SU-DHL-6 (cell line): ENCODE results near the gene RUFY3.

Experiments used
- H2AFZ ChIP-seq: fragments of 200-600 bp; sonication (generic); 2 replicates; pipeline ENCODE4 v1.6.1; 2014; ENCODE audit warnings: low read depth, mild to moderate bottlenecking, moderate library complexity, mixed read lengths, antibody characterized with exemption, low read length; ENCODE audit not compliant: severe bottlenecking
- H3F3A ChIP-seq: fragments of 200-600 bp; shearing (Covaris generic); 2 replicates; pipeline ENCODE4 v1.6.0; 2016; ENCODE audit warnings: antibody characterized with exemption, mild to moderate bottlenecking; ENCODE audit not compliant: insufficient read depth
- H3K27ac ChIP-seq: fragments of 200-600 bp; sonication (generic); 2 replicates; pipeline ENCODE4 v1.5.1; 2016; ENCODE audit warnings: low read depth, mild to moderate bottlenecking, low read length, moderate library complexity, mixed read lengths
- H3K27me3 ChIP-seq: fragments of 200-600 bp; sonication (generic), shearing (Covaris generic); 2 replicates; pipeline ENCODE4 v1.6.0; 2014; ENCODE audit warnings: mild to moderate bottlenecking, low read length
- H3K36me3 ChIP-seq: fragments of 200-600 bp; sonication (generic); 2 replicates; pipeline ENCODE4 v1.6.1; 2014; ENCODE audit warnings: mild to moderate bottlenecking, low read length, mixed read lengths
- H3K4me2 ChIP-seq: fragments of 300-600, 200-600 bp; shearing (Covaris generic), sonication (generic); 2 replicates; pipeline ENCODE4 v1.6.0; 2014; ENCODE audit warnings: low read length, low read depth, mild to moderate bottlenecking; ENCODE audit not compliant: poor library complexity, severe bottlenecking
- H3K4me3 ChIP-seq: fragments of 200-600 bp; sonication (generic); 2 replicates; pipeline ENCODE4 v1.5.1; 2014; ENCODE audit warnings: antibody characterized with exemption, low read length, mild to moderate bottlenecking, mixed read lengths; ENCODE audit not compliant: insufficient read depth, poor library complexity, severe bottlenecking
- H3K79me2 ChIP-seq: fragments of 200-600 bp; sonication (generic); 2 replicates; pipeline ENCODE4 v1.6.1; 2014; ENCODE audit warnings: mild to moderate bottlenecking, low read length, moderate library complexity; ENCODE audit not compliant: insufficient read depth
- H3K9ac ChIP-seq: fragments of 200-600 bp; sonication (generic); 2 replicates; pipeline ENCODE4 v1.7.0; 2014; ENCODE audit warnings: mild to moderate bottlenecking, low read length
- H3K9me2 ChIP-seq: fragments of 200-600 bp; sonication (generic); replicated peaks from 2 replicates; pipeline ENCODE4 v1.6.1; 2014; ENCODE audit warnings: low read length; ENCODE audit not compliant: insufficient read depth
- H3K9me3 ChIP-seq: fragments of 200-600 bp; sonication (generic); 2 replicates; pipeline ENCODE4 v1.6.1; 2014; ENCODE audit warnings: low read length, mixed read lengths; ENCODE audit not compliant: insufficient read depth
- H4K20me1 ChIP-seq: fragments of 200-600 bp; sonication (generic); 2 replicates; pipeline ENCODE4 v1.6.1; 2014; ENCODE audit warnings: low read depth, mild to moderate bottlenecking, antibody characterized with exemption, low read length, moderate library complexity, mixed read lengths
- EZH2phosphoT487 ChIP-seq: fragments of 200-600 bp; sonication (generic), shearing (Covaris generic); conservative IDR thresholded peaks from 2 replicates; pipeline ENCODE4 v1.6.1; 2018; ENCODE audit warnings: mild to moderate bottlenecking, antibody characterized with exemption, low read length, moderate library complexity, mixed read lengths
- TF ChIP-seq, protein P1 (sequence below): fragments of 200-600 bp; sonication (generic); IDR thresholded peaks from one replicate; pipeline ENCODE4 v1.5.1; 2017; ENCODE audit warnings: antibody characterized with exemption, mild to moderate bottlenecking, low read length, moderate library complexity; ENCODE audit not compliant: insufficient read depth, poor library complexity, severe bottlenecking

Gene RUFY3

DNA sequence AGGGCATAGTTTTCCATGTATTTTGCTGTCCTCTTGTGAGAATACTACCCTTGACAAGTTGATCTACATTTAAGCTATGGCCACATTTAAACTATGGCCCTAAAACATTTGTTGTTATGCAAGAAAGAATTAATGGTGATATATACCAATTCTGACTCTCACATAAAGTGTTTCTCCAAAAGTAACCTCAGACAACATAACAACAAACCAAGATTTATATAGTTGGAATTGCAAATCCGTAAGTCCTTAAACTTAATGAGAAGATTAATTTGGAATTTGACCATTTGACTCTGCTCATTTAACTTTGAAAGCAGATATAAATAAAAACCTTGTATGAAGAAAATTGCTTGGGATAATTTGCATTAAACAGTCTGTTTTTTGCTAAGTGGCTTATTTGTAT, 38.9 kb downstream of the RUFY3 start:
- Histone ChIP-seq H3F3A (no peaks in the 10 kb centered on the region), H3K4me2 (no peak overlapping the region), H3K27me3 (no peaks in the 10 kb centered on the region), H3K36me3 (no peaks in the 10 kb centered on the region), H4K20me1 (no peaks in the 10 kb centered on the region), H3K9me3 (no peaks in the 10 kb centered on the region), H3K27ac (no peak overlapping the region), H2AFZ (no peak overlapping the region), H3K4me3 (no peak overlapping the region), H3K9ac (no peak overlapping the region), H3K9me2 (no peaks in the 10 kb centered on the region), H3K79me2 (no peaks in the 10 kb centered on the region)
- TF ChIP-seq, protein P1, sequence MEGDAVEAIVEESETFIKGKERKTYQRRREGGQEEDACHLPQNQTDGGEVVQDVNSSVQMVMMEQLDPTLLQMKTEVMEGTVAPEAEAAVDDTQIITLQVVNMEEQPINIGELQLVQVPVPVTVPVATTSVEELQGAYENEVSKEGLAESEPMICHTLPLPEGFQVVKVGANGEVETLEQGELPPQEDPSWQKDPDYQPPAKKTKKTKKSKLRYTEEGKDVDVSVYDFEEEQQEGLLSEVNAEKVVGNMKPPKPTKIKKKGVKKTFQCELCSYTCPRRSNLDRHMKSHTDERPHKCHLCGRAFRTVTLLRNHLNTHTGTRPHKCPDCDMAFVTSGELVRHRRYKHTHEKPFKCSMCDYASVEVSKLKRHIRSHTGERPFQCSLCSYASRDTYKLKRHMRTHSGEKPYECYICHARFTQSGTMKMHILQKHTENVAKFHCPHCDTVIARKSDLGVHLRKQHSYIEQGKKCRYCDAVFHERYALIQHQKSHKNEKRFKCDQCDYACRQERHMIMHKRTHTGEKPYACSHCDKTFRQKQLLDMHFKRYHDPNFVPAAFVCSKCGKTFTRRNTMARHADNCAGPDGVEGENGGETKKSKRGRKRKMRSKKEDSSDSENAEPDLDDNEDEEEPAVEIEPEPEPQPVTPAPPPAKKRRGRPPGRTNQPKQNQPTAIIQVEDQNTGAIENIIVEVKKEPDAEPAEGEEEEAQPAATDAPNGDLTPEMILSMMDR, result no peak
- no peak for TF ChIP-seq EZH2phosphoT487

DNA sequence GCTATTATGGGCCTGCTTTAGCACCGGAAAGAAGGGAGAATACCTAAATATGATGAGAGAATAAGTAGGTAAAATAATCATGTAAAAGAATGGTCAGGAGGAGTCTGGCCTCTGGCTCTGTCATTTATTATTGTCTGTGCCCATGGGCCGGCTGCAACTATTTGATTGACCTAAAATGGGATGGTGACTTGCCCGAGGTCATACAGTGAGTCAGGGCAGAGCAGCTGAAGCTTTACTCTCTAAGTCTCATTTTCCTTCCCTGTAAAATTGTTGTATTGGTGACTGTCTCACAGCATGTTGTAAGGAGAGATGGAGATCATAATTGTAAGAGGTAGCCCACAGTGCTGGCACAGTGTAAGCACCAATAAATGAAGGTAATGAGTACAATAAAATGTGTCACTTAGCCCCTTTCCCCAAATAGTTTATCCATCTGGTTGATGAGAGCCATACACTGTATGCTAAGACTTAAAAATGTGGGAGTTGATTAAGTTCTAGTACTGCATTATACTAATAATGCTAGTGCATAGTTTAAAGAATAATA, 39.6 kb downstream of the RUFY3 start:
- Histone ChIP-seq H3K79me2 (no peaks in the 10 kb centered on the region), H3K9ac (no peak overlapping the region), H4K20me1 (no peaks in the 10 kb centered on the region), H3K4me2 (no peak overlapping the region), H2AFZ (no peak overlapping the region), H3K4me3 (no peak overlapping the region), H3K27me3 (no peaks in the 10 kb centered on the region), H3K27ac (no peak overlapping the region), H3K36me3 (no peaks in the 10 kb centered on the region), H3K9me3 (no peaks in the 10 kb centered on the region), H3K9me2 (no peaks in the 10 kb centered on the region), H3F3A (no peaks in the 10 kb centered on the region)
- TF ChIP-seq EZH2phosphoT487, result no peak
- TF ChIP-seq, protein P1, result no peak

DNA sequence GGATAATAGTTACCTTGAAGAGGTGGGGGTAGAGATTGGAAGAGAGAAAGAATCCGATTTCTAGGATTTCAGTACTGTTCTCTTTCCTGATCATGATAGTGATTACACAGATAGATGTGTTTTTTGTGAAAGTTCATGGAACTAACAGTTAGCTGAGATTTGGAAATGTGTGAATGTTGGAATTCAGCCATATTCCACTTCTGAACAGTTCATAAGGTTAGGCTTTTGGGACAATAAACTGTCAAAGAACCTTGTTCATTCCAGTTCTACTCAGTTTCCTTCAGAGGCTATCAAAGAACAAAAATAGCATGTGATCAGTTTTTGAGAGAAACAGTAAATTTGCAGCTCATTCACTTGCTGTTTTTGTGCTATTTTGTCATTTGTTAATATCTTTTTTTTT, 43.6 kb downstream of the RUFY3 start:
- H3K4me2 ChIP-seq, result no peak overlapping the region
- no peaks in the 10 kb centered on the region for H3K79me2 ChIP-seq
- H3K27ac ChIP-seq, result no peak overlapping the region
- H3K9ac ChIP-seq, result no peak overlapping the region
- no peaks in the 10 kb centered on the region for H3K9me2 ChIP-seq
- no peaks in the 10 kb centered on the region for H3K9me3 ChIP-seq
- no peaks in the 10 kb centered on the region for H3K27me3 ChIP-seq
- H4K20me1 ChIP-seq, result no peaks in the 10 kb centered on the region
- H3K36me3 ChIP-seq, result no peaks in the 10 kb centered on the region
- H3F3A ChIP-seq, result no peaks in the 10 kb centered on the region
- no peak overlapping the region for H3K4me3 ChIP-seq
- TF ChIP-seq, protein P1, result no peak
- TF ChIP-seq EZH2phosphoT487, result no peak
- H2AFZ ChIP-seq, result no peak overlapping the region
